VCaP (cell line): Measurements from ENCODE around the gene PPP1R3C.

Experiments
- H3K27ac ChIP-seq: fragments of 450-650 bp; 2 replicates; pipeline ENCODE4 v1.5.1; 2017
- TF ChIP-seq, protein P1 (sequence below): fragments of 450-650 bp; conservative IDR thresholded peaks from 2 replicates; pipeline ENCODE4 v1.5.1; 2017; ENCODE audit warnings: mild to moderate bottlenecking, moderate library complexity

Gene PPP1R3C

DNA sequence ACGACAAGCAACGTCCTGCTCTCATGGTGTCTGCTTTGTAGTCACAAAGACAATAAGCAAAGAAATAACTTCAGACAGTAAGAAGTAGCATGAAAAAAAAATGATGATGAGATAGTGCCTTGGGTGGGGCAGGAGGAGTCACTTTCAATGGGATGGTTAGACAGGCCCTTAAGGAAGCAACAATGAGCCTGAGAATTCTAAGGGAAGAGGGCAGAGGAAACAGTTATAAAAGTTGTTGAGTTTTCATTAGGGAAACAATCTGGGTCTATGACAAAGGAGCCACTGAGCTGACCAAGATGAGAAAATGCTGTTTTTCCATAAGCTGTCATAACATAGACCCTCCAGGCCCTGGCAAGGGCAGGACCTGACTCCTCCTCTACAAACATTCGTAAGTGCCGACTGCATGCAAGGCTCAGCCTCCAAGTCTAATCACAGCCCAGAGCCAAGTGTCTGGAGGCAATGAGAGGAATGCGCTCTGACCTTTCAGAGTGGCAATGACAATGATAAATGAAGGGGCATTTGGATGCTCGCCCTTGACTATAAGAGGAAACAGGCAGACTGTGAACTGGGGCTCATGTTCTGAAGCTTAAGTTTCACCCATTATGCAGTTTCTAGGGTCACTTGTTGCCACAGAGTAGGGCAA lies 43.7 kb downstream of the PPP1R3C start:
- peak overlapping the region; percentile 88; the same call in 1 of the 2 replicates for H3K27ac ChIP-seq
- TF ChIP-seq, protein P1, sequence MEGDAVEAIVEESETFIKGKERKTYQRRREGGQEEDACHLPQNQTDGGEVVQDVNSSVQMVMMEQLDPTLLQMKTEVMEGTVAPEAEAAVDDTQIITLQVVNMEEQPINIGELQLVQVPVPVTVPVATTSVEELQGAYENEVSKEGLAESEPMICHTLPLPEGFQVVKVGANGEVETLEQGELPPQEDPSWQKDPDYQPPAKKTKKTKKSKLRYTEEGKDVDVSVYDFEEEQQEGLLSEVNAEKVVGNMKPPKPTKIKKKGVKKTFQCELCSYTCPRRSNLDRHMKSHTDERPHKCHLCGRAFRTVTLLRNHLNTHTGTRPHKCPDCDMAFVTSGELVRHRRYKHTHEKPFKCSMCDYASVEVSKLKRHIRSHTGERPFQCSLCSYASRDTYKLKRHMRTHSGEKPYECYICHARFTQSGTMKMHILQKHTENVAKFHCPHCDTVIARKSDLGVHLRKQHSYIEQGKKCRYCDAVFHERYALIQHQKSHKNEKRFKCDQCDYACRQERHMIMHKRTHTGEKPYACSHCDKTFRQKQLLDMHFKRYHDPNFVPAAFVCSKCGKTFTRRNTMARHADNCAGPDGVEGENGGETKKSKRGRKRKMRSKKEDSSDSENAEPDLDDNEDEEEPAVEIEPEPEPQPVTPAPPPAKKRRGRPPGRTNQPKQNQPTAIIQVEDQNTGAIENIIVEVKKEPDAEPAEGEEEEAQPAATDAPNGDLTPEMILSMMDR = no peak

DNA sequence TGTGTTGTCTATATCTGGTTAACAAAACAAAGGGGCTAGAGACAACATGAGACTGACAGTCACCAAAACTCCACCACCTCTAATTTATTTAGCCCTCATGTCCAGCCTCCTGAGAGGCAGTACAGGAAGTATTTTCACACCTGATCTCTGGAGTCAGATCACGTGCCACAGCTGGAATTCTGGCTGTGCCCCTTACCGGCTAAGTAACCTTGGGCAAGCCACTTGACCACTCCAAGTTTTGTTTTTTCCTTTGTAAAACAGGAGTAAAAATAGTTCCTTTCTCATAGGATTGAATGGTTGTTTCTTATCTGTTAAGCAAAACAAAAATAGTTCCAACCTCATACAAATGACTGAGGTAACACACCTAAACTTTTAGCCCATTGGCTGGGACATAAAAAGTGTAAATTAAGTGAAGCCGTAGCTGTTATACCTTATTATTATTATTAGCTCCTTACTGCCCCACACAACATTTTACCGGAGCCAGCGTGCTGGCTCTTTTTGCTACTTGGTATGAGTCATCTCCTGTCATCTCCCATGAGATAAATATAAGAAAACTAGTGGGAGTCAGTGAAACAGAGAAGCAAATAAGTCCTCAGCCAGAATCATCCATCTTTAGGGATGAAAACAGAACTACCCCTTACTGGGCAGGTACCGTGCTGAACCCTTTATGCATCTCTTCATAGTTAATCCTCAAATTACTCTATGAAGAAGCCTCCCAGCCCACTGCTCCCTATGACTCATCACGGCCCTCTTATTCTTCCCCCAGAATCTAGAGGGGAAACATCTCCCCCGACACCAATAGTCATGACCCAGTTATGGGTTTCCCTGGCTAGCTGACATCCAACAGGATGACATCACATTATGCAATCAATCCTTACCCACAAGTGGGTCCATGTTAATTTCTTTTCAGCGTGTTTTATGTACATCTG lies 44.9 kb downstream of the PPP1R3C start:
- no peak overlapping the region for H3K27ac ChIP-seq
- TF ChIP-seq, protein P1 = no peak

DNA sequence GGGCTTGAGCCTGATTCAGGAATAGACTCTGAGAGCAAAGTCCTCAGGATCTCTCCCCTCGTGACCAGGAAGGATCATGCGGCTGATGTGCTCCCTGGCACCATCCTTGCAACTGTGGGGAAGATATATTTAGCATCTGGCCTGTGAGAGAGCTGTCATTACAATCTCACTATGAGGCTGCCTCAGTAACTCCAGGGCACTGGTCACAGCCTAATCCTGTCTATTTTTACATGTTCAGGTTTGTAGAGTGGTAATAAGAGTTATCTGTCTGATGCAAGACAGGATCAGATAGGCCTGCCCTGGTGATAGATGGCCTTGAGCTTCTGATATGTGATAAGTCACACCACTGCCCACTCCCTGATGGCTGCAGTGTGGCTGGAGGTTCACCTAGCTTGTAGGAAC lies 50.7 kb downstream of the PPP1R3C start:
- TF ChIP-seq, protein P1 = no peak
- no peak overlapping the region for H3K27ac ChIP-seq

DNA sequence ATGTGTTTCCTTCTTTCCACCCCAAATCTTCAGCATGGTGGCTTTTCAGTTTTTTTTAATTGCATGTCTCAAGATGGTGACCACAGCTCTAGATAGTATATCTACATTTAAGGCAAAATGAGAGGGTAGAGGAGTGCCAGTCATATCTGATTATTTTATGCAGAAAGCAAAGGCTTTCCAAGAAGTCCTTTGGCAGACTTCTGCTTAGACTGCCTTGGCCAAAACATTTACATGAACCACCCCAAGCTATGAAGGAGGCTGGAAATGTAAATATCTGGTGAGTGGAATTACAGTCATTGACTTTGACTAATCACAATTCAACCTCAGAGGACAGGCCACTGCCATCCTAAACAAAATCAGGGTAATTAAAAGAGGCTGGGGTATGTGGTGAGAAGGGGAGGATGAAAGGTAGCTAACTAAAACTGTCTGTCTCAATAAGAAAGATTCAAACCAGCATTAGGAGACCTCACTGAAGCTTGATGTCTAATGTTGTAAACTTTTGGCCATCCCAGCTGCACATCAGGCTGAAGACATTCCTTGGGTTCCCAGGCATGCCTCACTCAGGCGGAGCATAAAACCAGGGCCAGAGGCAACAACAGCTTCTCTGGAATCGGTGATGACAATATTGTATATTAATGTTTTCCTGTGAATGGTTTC lies 53.4 kb downstream of the PPP1R3C start:
- no peak overlapping the region for H3K27ac ChIP-seq

More for the DNA sequence above, 53.4 kb downstream of the PPP1R3C start:
- TF ChIP-seq, protein P1 = no peak
